22Rv1 (cell line): ENCODE data around the gene RPAP2.

ENCODE experiments used
- ZFX ChIP-seq: fragments of 450-650 bp; IDR thresholded peaks from 2 replicates; pipeline ENCODE4 v1.6.1; 2017; ENCODE audit warnings: antibody characterized with exemption, borderline replicate concordance
- TF ChIP-seq, protein P1 (sequence below): fragments of 450-650 bp; IDR thresholded peaks from 2 replicates; pipeline ENCODE4 v1.5.1; 2017; ENCODE audit warnings: mild to moderate bottlenecking

DNA sequence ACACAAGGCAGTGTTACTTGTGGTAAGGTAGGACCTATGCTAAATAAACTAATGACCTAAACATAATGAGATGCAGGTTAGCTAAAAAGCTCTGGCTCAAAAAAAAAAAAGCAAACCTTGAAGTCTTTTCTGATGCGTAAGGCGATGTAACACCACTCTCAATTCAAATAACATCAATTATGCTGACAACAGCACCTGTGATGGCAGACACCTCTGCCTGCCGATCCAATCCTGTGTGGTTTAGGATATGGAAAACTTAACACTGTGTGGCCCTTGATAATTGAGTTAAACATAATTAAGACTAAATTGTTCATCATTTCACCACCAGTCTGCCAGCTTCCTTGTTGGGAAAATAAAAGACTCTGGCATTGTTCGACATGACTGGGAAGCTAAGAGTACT, 9.1 kb downstream of the RPAP2 start:
- TF ChIP-seq, protein P1, sequence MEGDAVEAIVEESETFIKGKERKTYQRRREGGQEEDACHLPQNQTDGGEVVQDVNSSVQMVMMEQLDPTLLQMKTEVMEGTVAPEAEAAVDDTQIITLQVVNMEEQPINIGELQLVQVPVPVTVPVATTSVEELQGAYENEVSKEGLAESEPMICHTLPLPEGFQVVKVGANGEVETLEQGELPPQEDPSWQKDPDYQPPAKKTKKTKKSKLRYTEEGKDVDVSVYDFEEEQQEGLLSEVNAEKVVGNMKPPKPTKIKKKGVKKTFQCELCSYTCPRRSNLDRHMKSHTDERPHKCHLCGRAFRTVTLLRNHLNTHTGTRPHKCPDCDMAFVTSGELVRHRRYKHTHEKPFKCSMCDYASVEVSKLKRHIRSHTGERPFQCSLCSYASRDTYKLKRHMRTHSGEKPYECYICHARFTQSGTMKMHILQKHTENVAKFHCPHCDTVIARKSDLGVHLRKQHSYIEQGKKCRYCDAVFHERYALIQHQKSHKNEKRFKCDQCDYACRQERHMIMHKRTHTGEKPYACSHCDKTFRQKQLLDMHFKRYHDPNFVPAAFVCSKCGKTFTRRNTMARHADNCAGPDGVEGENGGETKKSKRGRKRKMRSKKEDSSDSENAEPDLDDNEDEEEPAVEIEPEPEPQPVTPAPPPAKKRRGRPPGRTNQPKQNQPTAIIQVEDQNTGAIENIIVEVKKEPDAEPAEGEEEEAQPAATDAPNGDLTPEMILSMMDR: no peak
- no peak for TF ChIP-seq ZFX
